Thyroid gland (tissue), 4 donors: ENCODE measurements around the gene BCAS1. TPM values are rescaled to one million over a fixed set of nuclear protein-coding genes. Genes with fewer than 3 reads are reported as not detected.

Experiments used
- DNase-seq, 2 donors: peaks; one replicate each; pipeline ENCODE4 v3.0.0-alpha.2; 2019
- H3K27ac ChIP-seq, 3 donors: fragments of 200-600 bp; sonication (generic); 1 replicate in 2 of 3; 2 replicates in 1 of 3; pipeline ENCODE4 v1.5.1; 2016 to 2019; ENCODE audit warnings: mild to moderate bottlenecking in 1 of 3, moderate library complexity in 1 of 3
- H3K27me3 ChIP-seq: fragments of 200-600 bp; sonication (generic); one replicate; pipeline ENCODE4 v1.5.1; 2019
- H3K36me3 ChIP-seq, 2 donors: fragments of 200-600 bp; sonication (generic); one replicate each; pipeline ENCODE4 v1.5.1; 2016 to 2019
- H3K4me1 ChIP-seq, 2 donors: fragments of 200-600 bp; sonication (generic); one replicate each; pipeline ENCODE4 v1.5.1; 2017 to 2019
- H3K4me3 ChIP-seq, 3 donors: fragments of 200-600 bp; sonication (generic); replicated peaks in 1 of 3; 1 replicate in 2 of 3; 2 replicates in 1 of 3; pipeline ENCODE4 v1.5.1; 2016; ENCODE audit warnings: mild to moderate bottlenecking in 1 of 3
- H3K9me3 ChIP-seq: fragments of 200-600 bp; sonication (generic); one replicate; pipeline ENCODE4 v1.5.1; 2017
- POLR2A ChIP-seq, 2 donors: fragments of 450-650 bp; IDR thresholded peaks; one replicate each; pipeline ENCODE4 v1.6.1; 2017; ENCODE audit warnings: antibody characterized with exemption in 2 of 2, mild to moderate bottlenecking in 2 of 2, moderate library complexity in 1 of 2
- WGBS, 2 donors: methylation state at CpG; one replicate each; pipeline ENCODE4 v1.1.5; 2017; 5-methylcytosine and 5-hydroxymethylcytosine counted together
- intact Hi-C: fragments of 100-400 bp; cut with DNase I; formaldehyde crosslinking; loops from one replicate; pipeline ENCODE4 v1.15.1; 2023
- total RNA-seq, 4 donors: library from RNA; depleted of rRNA; stranded (reverse); fragments of >200 nt; gene quantifications; one replicate each; pipeline ENCODE4 v1.2.3, GENCODE V29; 2016
- TF ChIP-seq, protein P1 (sequence below), 6 experiments: fragments of 200-600 bp in 3 of 6; fragments of 450-650 bp in 3 of 6; sonication (generic) in 3 of 6; IDR thresholded peaks; one replicate each; pipeline ENCODE4 v1.5.1; 2016 to 2019; ENCODE audit warnings: antibody characterized with exemption in 6 of 6, mild to moderate bottlenecking in 2 of 6, inconsistent platforms in 1 of 6, moderate library complexity in 1 of 6

Gene BCAS1
- total RNA-seq, 4 donors from 2014 or later: 0.11 TPM; not detected in 3

DNA sequence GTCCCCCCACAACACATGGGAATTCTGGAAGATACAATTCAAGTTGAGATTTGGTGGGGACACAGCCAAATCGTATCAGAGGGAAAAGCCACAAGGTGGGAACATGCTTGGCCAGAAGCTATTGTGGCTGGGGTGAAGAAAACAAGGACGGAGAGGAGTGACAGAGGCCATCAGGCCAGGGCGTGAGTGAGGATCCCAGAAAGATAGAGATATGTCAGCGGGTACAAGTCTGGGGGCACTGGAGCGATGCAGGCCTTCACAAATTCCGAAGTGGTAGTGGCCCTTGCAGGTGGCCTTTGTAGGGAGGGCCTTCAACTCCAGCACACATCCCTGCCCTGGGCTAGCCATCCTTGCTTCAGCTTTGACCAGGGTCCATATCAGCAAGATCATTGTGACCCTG, 159.1 kb downstream of the BCAS1 start:
- Histone ChIP-seq H3K27ac (no peak overlapping the region), H3K4me3 (no peak overlapping the region), H3K9me3 (no peaks in the 10 kb centered on the region), H3K36me3 (no peaks in the 10 kb centered on the region), H3K4me1 (peaks cover 14 to 17% of the 10 kb centered on the region in 2 donors), H3K27me3 (no peaks in the 10 kb centered on the region)
- 89 to 92% methylated on average over 6 of the region's 6 CpGs for WGBS, 2 donors
- intact Hi-C loops: no loop called here
- no peak for DNase-seq
- TF ChIP-seq, protein P1, sequence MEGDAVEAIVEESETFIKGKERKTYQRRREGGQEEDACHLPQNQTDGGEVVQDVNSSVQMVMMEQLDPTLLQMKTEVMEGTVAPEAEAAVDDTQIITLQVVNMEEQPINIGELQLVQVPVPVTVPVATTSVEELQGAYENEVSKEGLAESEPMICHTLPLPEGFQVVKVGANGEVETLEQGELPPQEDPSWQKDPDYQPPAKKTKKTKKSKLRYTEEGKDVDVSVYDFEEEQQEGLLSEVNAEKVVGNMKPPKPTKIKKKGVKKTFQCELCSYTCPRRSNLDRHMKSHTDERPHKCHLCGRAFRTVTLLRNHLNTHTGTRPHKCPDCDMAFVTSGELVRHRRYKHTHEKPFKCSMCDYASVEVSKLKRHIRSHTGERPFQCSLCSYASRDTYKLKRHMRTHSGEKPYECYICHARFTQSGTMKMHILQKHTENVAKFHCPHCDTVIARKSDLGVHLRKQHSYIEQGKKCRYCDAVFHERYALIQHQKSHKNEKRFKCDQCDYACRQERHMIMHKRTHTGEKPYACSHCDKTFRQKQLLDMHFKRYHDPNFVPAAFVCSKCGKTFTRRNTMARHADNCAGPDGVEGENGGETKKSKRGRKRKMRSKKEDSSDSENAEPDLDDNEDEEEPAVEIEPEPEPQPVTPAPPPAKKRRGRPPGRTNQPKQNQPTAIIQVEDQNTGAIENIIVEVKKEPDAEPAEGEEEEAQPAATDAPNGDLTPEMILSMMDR (IDR thresholded peaks at IDR 0.05): no peak
- no peak for TF ChIP-seq POLR2A (IDR thresholded peaks at IDR 0.05)

DNA sequence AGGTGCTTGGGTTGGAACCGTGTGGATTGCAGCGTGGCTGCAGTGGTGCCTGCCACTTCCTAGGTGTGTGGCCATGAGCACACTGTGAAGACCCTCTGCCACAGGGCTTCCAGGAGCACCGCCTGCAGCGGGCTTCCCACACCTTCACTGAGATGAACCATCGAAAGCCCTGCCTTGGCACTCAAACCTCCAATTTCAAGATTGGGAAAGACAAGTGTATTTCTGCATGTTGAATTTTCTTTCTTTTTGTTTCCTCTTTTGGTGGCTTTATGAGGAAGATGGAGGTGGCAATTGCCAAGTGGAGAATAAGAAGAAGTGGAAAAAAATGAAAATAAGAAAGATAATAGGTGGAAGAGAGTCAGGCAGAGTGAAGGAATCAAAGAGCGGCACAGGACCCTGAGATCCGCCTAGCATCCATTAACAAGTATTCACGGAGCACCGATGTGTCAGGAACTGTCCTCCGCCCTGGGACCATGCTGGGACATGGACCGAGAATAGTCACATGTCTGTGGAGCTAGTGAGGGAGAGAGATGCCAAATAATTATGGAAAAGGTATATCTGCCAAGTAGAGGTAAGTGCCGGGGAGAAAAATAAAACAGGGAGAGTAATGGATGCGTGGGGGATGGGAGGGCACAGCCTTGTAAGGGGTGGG, 159.9 kb downstream of the BCAS1 start:
- Histone ChIP-seq H3K36me3 (no peaks in the 10 kb centered on the region), H3K27ac (no peak overlapping the region), H3K9me3 (no peaks in the 10 kb centered on the region), H3K4me3 (no peak overlapping the region), H3K27me3 (no peaks in the 10 kb centered on the region), H3K4me1 (peaks cover 10 to 12% of the 10 kb centered on the region in 2 donors)
- WGBS, 2 donors: 97% methylated on average over 13 of the region's 13 CpGs
- intact Hi-C loops: no loop called here
- no peak for DNase-seq
- TF ChIP-seq, protein P1 (IDR thresholded peaks at IDR 0.05): no peak
- TF ChIP-seq POLR2A (IDR thresholded peaks at IDR 0.05): no peak

DNA sequence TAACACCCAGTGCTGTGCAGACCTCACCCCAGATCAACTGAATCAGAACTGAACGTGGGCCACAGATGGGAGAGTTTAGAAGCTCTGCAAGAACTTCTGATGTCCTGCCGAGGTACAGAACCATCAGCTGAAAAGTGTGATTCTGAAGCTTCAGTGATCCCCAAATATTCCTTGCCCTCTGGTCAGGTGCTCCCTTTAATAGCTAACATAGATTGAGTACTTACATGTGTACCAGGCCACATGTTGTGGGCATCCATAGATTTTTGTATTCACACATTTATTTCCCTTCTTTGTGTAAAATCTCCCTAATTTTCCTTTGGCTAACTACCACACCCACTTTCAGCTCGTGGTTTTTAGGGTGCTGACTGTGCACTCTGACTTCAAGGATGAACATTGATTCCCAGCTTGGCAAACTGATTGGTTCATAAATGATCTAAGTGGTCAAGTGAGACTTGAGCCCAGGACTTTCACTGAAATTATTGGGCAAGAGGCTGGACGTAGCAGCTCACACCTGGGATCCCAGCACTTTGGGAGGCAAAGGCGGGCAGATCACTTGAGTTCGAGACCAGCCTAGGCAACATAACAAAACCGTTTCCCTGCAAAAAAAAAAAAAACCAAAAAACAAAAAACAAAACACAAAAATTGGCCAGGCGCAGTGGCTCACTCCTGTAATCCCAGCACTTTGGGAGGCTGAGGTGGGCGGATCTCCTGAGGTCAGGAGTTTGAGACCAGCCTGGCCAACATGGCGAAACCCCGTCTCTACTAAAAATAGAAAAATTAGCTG, 162.2 kb downstream of the BCAS1 start:
- WGBS, 2 donors: 94 to 95% methylated on average over 11 of the region's 11 CpGs
- Histone ChIP-seq H3K4me3 (no peak overlapping the region), H3K27ac (no peak overlapping the region), H3K27me3 (no peaks in the 10 kb centered on the region), H3K9me3 (no peaks in the 10 kb centered on the region), H3K36me3 (no peaks in the 10 kb centered on the region), H3K4me1 (no peaks in the 10 kb centered on the region)
- TF ChIP-seq POLR2A (IDR thresholded peaks at IDR 0.05): no peak
- TF ChIP-seq, protein P1 (IDR thresholded peaks at IDR 0.05): no peak
- intact Hi-C loops: no loop called here
- DNase-seq: no peak

DNA sequence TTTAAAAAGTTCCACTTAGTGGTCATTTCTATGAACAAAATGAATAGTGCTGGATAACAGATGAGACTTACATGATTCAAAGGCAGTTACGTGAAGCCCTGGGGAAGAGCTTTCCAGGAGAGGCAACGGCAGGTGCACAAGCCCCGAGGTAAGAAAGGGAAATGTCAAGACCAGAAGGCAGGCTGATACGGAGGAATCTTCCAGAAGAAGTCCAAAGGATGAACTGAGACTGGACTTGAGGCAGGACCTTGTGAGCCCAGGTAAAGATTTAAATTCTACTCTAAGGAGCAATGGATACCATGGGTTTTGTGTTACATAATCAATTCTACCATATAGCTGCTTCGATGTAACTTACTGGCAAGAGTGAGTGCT, 164.6 kb downstream of the BCAS1 start:
- no peak for DNase-seq
- TF ChIP-seq, protein P1 (IDR thresholded peaks at IDR 0.05): no peak
- TF ChIP-seq POLR2A (IDR thresholded peaks at IDR 0.05): no peak
- Histone ChIP-seq H3K9me3 (no peaks in the 10 kb centered on the region), H3K4me1 (peaks cover 14 to 17% of the 10 kb centered on the region in 2 donors), H3K36me3 (no peaks in the 10 kb centered on the region), H3K4me3 (no peak overlapping the region), H3K27me3 (no peaks in the 10 kb centered on the region), H3K27ac (no peak overlapping the region)
- 94 to 99% methylated on average over 5 of the region's 5 CpGs for WGBS, 2 donors
- intact Hi-C loops: no loop called here
